ENCODE results near the gene E2F8.
A peak's percentile ranks its signal among the peaks of the same experiment; 100 is the strongest.

E2F8 gene

DNA sequence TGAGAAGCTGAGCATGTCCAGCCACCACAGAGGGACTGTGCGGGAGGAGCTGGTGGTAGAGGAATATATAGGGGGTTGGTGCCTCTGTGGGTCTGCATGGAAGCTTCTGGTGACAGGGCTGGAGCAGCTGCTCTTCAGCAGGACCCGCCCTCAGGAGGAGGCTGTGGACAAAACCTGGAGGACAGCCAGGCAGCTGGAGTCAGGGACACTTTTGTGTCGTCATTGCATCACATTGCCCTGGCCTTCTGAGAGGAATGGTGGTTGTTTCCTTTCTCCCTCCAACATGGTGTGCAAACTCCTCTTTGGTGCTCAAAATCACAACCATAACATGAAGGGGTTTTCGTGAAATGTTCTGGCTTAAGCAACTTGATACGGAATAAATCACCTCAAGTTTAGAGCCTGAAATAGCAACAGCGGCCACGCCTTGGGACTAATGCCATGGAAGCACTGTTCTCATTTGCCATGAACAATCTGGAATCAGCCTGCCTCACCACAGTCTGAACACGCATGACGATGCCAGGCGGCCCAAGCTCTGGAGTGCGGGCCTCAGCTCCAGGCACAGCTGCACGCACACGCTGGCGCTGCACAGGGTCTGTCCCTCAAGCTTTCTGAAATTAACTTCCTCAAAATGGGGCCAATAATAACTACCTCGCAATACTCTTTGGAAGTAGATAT lies 21.8 kb downstream of the E2F8 start:
- no peak for DNase-seq

DNA sequence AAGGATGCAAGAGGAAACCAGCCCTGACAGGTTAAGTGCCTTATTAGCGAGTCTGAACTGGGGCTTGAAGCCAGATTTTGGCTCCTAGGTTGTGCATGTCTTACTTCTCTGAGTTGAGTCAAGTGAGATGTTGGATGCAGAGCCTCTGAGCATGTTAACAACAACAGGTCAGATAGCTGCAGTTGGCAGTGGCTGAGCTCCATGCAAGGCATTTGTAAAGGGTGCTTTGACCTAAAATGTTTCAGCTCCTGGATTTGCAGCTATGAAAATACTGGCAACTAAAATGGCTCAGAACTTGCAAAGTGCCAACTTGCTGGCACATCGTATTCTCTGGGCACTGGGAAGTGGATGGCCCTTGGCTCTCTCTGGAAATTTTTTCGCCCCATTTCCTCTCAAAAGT lies 22.5 kb downstream of the E2F8 start:
- no peak for DNase-seq

DNA sequence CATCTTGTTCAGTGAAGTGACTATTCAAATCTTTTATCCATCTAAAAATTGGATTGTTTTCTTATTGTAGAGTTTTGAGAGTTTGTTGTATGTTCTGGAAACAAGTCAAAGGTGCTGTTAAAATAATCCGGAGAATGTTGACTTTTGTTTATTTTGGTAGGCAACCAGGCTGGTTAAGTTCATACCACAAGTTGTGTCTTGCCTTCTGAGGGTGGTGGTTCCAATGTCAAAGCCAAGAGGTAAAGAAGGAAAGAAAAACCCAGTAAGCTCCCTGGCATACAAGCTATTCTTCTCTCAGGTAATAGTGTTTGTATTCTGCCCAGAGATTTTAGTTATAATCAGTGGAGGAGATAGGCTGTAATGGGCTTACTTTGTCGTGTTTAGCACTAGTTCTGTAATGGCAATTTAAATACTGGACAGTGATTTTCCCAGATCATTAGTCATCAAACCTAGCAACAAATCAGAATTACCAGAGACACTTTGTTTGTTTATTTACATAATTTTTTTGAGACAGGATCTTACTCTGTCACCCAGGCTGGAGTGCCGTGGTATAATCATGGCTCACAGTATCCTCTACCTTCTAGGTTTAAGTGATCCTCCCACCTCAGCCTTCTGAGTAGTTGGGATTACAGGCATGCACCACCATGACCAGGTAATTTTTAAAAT lies 23.9 kb downstream of the E2F8 start:
- no peak for DNase-seq

DNA sequence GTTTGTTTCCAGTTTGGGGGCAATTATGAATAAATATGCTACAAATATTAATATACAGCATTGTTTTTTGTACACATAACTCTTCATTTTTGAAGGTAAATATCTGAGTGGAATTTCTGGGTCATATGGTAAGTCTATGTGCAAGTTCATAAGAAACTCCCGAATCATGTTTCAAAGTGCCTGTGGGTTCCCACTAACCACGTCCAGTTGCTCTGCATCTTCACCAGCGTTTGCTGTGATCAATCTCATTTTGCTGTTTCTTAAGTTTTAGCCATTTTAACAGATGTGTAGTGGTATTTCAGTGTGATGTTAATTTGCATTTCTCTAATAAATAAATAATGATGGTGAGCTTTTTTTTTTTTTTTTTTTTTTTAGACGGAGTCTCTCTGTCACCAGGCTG lies 24.7 kb downstream of the E2F8 start:
- DNase-seq: no peak

DNA sequence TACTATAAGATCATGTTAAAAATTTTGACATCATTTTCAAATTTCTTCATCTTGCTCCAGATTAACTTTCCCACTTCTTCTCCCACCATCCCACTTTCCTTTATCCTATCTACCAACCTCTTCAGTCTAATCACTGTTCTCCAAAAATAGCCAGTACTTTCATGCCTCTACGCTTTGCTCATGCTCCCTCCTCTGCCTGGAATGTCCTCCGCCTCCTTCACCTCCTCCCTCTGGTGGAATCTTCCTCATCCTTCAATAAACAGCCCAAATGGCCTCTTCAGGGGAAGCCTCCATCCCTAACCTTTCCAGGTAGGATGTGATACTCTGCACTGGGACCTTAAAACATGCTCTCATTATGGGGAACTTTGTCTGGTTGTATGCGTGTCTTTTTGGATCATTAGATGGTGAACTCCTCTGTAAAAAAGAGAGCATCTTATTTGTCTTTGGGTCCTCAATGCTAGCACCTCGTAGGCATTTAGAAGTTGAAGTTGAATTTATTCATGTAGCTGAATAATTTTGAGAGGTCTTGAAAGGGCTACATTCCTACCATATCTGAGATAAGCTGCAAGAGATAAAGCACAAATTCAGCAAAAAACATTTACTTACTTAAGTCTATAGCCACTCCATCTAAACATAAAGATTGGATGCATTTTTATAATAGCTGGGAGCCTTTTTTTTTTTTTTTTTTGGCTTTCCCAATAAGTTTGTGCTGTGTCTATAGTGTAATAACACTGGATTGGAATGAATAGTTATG lies 31.0 kb downstream of the E2F8 start:
- DNase-seq: no peak

DNA sequence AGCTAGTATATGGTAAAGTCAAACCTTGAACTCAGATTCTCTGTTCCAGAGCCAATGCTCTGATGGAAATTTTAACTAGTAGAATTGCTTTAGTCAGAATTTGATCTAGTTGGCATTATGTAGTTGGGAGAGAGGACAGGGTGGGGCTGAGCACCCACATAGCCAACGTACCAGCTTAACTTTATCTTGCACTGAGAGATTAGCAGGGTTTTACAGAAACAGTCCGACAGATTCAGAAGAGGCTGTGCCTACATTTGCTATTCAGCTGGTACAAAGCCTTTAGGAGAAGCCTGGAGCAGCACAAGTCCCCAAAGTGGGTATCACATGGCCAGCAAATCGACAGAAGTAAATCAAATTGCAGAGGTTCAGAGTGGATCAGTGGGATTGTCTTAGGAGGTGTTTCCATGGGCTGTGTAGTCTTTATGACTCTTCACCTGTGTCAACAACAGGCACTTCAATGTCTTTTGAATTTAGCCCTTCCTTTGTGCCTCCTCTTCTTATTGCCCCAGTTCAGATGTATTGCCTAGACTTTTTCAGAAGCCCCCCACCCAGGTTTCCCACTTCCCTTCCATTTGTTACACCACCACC lies 31.7 kb downstream of the E2F8 start:
- no peak for DNase-seq

DNA sequence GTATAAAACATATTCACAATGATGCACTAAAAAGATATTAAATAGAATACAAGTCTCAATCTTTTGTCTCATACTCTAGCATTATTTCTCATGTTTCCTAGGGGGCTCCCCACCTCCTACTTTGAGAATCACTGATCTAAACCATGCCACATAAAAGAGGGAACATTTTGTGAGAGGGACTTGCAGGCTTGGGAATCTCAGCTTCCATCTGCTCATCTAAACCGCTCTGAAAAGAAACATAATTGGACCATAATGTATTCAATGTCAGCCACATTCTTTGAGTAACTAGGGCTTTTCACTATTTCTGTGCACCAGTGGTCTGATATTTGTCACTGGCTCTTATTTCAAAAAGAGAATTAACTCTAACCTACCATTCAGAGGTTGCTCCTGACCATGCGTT lies 32.6 kb downstream of the E2F8 start:
- no peak for DNase-seq

DNA sequence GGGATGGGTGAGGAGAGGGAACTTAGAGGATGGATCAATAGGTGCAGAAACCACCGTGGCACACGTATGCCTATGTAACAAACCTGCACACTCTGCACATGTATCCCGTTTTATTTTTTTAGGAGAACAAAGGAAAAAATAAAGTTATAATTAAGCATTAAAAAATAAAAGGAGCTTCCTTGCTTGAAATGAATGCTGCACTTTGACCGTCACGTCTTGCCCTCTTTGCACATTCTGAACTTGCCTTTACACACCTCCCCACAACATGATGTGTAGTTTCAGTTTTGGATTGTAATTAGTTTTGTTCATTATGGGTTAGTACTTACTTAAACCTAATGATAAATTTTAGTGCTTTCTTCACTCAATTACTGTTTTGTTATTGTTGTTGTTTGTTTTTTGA lies 35.9 kb downstream of the E2F8 start:
- no peak for DNase-seq

DNA sequence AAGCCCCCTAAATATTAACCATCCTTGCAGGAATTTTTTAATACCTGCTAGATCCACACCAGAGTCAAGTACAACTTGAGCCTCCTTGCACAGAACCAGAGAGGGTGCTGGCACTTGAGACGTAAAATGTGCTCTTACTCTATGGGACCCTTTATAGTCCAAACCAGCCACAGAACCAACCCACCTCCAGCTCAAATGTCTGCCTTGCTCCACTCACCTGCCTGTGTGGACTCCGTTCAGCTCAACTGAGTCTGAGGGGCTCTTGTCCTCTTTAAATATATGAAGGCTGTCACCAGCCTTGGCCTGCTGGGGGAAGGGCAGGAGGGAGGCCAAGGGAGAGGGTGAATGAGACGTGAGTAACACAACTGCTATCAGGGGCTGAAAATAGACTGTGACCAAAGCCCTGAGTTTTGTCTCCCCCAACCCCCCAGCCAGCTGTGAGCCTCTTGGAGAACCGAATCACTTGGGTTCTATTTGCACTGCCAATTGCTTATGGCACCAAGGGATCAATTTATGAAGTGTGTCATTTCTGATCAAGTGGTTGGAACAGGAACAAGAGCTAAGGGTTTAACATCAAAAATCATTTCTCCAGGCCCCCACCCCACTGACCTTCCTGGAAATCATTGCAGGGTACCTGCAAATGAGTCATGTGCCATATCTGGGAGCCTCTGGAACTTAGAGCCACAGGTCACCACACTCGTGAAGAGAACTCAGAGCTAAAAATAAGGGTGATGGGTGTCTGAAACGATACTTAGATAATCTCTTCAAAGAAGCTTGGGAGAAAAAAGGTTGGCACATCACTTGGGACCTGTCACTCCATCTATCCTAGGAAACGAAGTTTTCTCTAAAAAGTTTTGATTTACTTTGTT lies 38.8 kb downstream of the E2F8 start, which contains the start of gene CSRP3:
Gene CSRP3, minus strand, starts transcription at position 247 of the 869 bp plus-strand sequence. CDS start 9,535 bp downstream, outside the sequence.
- no peak for DNase-seq

DNA sequence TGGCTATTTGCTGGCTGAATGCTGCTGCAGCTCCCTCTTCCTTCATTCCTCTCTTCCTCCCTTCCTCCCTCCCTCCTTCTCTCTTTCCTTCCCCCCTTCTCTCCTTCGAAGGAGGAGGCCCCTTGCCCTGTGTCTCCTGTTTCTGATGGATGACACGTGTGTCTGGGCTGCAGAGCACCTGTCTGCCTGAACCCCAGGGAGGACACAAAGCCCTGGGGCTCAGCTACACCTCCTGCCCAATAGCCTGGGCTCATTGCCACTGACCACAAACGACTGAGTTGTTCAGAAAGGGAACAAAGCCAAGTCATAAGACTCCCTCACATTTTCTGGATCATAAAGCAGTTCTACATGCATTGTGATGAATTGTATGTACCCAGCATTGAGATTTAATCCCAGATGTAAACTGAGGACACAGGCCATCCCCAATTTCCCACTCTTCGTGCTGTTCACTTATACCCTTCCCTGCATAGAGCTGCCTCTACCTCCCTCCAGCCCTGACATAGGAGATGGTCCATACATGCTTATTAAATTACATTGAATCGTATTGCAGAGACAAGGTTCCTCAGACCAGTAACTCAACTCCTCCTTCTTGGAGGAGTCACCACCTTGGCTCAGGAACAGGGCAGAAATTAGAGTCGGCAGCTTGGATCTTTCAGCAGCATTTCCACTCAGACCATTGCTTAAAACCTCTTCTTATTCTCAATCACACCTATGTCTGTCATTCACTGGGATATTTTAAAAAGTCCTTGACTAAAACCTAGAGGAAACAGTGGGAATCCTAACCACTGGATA lies 40.1 kb downstream of the E2F8 start:
- DNase-seq: peak; percentile 52

DNA sequence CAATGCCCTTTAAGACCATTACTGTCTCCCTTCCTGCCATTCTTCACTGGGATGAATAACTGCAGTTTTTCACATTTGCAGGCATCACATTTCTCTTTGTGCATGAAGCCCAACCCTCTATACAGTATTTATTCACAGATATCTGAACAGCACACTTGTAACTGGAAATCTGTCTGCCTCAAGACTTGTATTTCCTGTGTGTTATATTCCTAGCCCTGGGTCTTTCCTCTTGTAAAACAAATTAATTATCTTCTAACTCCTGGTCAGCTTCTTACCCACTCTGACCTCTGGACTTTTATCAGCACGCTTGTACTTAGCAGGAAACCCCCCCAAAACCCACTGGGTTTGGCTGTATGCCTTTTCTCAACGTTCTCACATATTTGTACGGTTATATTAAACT lies 41.0 kb downstream of the E2F8 start:
- no peak for DNase-seq

DNA sequence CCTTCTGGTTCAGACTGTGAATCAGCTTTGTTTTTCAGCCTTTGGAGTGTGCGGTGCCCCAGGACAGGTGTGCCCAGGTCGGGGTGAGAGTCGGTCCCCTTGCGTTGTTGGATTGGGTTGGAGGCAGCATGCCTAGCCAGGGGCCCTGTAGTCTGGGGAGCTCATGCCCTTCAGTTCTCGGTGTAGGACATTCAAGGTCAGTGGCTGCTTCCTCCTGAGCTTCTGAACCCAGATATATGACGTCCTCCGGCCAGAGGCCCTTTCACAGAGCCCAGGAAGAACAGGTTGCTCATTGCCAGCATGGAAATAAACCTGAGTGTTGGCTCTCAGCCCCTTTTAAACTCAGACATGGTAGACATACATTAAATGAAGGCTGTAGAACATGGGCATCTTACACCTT lies 41.7 kb downstream of the E2F8 start:
- no peak for DNase-seq

DNA sequence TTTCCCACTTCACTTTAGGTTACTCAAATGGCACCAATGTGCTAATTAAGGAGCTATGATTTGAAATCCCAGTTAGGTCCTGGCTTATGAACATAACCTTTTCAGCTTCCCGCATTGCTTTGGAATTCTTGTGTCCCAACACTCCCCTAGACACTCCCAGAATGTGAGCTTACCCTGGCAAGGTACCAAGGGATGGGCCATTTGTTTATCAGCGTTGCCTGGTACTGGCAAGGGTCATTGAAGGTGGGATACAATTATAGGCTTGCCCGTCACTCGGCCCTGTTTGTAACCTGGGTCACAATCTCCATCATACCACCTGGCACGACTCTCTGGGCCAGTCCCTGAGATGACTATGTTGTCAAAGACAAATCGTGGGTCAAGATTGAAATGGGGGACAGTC lies 44.3 kb downstream of the E2F8 start:
- DNase-seq: no peak

DNA sequence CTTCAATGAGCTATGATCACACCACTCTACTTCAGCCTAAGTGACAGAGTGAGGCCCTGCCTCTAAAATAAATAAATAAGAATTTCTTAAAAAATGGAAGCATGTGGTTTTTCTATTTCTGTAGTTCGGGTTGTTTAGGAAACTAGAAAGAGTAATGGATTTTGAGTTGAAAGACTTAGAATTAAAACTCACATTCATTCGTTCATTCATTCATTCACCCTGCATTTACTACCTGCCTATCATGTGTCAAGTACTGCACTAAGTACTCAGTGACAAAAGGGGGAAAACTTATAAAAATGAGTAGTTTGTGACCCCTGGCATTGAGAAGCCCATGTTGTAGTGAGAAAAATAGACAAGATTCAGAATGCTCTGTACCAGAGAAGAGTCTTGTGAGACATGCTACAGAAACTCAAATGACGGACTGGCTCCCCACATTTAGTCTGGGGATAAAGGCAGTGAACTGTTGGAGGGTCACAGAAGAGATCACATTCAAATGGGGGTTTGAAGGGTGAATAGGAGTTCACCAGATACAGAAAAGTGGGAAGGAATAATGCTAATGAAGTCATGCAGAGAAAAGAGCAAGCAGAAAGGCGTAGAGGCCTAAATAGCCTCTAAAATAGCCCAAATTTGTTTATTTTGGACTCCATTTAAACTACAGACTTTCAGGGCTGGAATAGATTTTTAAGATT lies 46.0 kb downstream of the E2F8 start:
- DNase-seq: no peak

DNA sequence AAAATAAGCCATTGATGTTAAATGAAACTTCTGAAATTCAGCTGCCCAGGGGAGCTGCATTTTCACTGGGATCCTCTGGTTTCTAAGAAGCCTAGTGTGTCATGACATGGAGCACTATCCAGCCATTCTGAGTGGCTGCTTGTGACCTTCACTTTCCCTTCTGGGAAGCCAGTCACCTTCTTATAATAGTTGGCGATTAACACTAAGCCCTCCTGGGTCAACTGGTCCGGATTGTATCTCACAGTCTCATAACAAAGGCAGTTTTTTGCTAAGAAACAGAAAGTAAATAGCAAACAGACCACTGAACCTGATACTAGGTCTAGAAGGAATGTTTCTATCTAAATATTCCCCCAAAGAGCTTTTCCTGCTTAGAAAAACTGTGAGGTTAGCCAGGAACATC lies 46.8 kb downstream of the E2F8 start:
- no peak for DNase-seq

DNA sequence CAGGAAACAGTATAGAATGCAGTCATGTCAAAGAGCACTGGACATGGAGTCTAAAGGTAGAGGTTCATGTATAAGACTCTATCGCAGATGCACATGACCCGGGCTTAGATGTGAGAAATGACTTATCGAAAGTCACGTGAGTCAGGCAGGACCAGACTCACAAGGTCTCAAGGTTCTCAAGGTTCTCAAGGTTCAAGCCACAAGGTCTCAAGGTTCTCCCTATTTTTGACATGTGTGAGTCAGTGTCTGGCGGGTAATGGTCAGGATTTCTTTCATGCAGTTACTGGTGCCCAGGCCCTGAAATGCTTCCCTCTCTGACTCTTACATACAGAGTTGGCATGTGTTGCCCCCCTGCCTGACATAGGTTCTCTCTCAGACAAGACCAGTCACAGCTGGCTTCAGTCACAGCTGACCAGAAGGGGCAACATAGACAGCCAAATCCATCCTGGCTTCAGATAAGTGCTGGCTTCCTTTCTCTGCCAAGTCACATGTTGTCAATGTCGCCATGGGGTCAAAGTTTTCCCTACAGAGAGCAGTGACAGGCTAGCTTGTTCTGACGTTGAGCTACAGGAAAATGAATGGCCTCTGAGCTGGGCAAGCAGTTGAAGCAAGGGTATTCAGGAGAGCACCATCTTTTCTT lies 49.1 kb downstream of the E2F8 start:
- no peak for DNase-seq

DNA sequence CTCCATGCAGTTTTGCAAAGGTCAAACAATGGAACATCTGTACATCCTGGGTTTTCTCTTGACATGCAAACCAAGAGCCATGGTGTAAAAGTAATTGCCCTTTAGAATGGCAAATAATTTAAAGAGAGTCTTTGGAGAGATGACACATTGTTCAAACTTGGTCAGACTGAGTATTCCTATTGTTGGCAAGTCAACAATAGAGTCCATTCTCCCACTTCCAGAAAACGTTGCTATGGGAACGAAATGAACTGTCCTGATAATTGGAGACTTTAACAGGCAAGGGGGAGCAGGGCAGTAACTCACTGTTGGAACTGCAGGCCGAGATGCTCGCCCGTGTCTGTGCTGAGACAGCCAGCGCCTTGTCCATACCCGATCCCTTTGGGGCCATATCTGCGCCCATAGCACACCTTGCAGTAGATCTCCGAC lies 52.9 kb downstream of the E2F8 start:
- no peak for DNase-seq

DNA sequence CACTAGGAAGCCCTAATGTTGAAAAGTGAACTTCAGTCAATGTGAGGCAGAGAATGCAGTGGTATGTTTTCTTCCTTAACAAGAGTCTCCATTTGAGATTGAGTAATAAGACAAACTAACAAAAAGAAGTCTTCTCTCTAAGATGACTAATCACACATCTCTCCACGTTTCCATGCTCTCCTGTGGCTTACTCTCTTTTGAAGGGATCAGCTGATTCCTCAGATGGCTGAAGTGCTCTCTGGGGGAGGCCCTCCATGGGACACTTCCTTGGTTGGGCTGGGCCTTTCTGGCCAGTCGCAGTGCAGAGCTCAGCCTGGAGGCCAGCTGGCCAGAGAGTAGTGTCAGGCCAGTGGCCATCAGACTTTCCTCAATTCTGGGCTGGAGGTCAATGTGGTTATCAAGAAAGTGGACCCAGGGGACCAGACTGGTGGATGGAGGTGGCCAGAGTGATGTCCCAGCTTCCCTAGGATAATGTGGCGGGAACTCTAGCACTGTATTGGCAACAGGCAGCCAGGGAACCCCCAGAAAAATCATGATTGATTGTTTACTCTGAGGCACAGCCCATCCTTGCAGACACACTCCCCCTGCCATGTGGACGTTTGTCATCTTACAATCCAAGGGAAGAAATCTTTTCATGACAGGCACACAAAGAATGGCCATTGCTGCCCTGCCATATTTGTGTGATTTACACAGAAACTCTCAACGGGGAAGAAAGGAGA lies 53.5 kb downstream of the E2F8 start:
- DNase-seq: no peak

DNA sequence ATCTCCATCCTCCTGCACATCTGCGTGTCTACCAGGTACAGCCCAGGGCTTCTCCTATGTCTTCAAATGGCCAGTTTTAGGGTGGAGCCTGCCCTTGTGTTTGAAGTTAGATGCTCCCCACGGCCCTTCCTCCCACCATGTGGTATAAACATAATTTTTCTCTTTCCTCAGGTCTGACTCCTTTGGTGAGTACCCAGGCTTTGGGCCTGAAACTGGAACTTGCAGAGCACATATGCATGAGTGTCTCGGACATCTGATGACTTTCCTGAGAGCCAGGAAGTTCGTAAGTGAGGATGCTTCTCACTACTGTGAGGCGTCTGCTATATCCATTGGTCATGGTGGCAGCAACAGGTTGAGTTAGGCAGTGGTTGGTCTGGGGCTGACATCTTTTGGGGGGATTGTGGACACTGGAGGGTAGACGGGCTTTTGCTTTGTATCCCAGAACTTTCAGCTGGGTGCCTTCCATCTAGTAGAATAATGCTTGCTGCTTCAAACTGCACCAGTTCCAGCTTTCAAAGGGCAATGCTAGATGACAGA lies 55.2 kb downstream of the E2F8 start:
- no peak for DNase-seq

DNA sequence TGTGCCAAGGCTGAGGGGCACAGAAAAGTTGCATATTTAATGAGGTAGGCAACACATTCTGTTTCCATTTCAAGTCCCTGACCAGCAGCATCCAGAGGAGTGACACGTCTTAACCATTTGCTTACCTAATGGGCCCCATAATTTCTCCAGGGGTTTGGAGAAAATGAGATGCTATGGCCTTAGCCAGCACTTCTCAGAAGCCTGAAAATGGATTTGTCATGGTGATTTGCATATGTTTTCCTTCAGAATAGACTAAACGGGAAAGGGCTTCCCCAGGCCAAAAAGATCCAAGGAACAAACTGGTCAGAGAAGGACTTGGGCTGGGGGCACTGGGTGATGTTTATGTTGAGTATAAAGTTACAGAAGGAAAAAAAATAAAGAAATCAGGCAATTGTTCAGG lies 55.7 kb downstream of the E2F8 start:
- no peak for DNase-seq

Measured in Kasumi-1 (cell line).